Stimulated activated CD8-positive, alpha-beta memory T cell treated with anti-CD3 and anti-CD28 coated beads, Interleukin-7, amount 100 ng/mL, for 1 hour (primary cell): ENCODE measurements around the gene RNF169.
"Not testable (repeated sequence)": the region's sequence is repeated elsewhere in the genome, so short reads cannot be mapped to it uniquely, and the experiment has no call there.

ENCODE experiments used
- DNase-seq, 2 donors: peaks; one replicate each; pipeline ENCODE4 v3.0.0-alpha.2; 2020; ENCODE audit warnings: low read depth in 2 of 2

The RNF169 gene

GRCh38 chr11:74726547-74727182 lies 22.0 kb upstream of the RNF169 start:
- peak in 1 of 2 donors; percentile 17 for DNase-seq

- no peak for DNase-seq
Measured at GRCh38 chr11:74729397-74729796, 19.3 kb upstream of the RNF169 start.

DNA sequence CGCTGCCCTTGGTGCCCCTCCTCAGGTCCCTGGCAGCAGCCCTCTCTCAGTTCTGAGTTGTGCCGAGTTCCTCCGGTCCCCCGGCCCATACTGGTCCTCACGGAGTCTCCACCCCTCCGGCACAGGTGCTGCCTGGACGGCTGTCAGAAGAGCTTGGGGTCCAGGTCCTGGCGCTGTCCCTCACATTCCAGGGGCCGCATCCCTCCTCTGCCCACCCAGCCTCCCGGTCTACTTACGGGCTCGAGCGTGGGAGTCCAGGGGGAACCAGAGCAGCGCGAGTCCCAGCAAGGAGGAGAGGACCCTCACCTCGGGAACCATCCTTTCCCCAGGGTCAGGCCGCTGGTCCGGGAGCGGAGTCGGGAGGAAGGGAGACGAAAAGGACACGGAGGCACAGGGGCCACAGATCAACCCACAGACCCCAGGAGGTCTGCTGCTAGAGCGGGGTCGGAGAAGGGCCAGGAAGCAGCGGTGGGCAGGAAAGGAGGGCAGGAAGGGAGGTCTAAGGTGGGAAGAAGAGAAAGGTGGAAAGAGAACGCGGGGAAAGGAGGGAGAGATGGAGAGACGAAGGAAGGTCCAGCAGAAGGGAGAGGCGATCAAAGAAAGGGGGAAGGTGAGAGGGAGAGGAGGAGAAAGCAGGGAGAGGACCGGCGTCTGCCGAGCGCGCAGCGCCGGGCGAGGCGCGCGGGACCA lies 17.9 kb upstream of the RNF169 start:
- no peak for DNase-seq

DNA sequence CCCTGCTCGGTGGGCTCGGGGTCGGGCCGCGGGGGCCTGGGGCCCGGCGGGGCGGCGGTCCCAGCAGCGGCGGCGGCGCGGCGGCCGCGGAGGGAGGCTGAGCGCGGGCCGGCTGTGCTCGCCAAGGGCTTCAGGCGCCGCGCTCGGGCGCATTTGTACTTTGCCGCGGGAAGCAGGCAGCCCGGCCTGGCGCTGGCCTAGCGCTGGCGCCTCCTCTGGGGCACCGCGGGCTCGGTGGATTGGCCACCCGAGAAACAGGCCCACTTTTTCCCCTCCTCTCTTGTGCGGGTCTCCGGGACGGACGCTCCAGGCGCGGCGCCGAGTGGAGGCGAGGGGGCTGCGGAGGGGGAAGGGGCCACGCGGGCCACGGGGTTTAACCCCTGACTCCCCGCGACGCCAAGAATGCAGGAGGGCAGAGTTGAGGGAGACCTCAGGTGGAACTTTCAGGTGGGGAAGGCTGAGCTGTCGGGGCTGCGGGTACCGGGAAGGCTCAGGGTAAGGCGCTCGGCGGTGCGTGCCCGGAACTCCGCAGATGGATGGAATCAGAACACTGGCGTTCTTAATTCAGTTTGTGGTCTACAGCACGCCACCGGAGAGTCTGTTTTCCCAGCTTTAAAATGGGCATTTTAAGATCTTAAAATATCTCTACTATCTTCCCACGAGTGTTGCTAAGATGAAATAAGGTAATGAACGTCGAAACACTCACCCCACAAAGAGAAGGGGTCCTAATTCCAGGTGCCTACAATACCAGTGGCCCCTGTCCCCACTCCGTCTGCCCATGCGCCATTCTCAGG lies 17.2 kb upstream of the RNF169 start, which contains the start of gene CHRDL2:
CHRDL2 (minus strand) TSS at position 126 of the 794 bp plus-strand sequence. CDS start 538 bp downstream, outside the sequence.
- no peak for DNase-seq

- no peak for DNase-seq
Measured at GRCh38 chr11:74734559-74734925, 14.1 kb upstream of the RNF169 start.

DNA sequence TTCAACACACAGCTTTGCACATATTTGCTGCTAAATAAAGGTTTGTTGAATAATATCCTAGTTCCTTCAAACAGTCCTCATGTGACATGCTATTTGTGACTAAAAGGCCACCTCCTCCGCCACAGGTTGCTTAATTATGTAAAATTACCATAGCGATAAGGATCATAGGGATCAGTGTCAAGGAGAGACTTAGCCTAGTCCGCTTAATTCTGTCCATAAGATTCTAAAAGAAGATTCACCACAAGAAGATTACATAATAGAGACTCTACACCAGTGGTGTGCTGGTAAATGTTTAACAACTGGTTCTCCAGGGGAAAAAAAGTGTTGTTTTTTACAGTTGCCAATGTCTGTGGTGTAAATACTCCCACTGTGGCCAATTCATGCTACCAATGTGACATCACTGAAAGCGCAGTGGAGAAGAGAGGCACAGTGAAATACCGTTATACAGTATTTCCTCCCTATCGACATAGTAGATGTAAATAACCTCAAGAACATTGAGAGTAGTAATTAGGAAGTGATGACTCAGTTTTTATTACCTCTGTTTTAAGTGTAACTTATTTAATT lies 13.2 kb upstream of the RNF169 start:
- no peak for DNase-seq

DNA sequence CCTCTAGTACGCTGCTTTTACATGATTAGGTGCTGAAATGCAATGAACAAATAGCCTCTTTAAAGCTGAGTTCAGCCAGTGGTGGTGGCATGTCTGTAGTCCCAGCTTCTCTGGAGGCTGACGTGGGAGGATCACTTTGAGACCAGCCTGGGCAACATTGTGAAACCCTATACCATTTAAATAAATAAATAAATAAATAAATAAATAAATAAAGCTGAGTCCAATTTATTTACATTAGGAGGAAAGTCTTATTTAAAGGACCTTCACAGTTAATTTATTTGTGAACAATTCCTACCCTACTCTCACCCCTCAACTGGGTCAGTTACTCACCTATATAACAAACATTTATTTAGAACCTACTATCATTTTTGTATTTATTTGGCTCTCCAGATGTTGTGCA lies 12.6 kb upstream of the RNF169 start:
- DNase-seq: no peak

GRCh38 chr11:74739546-74740270 lies 8.9 kb upstream of the RNF169 start:
- no peak for DNase-seq

DNA sequence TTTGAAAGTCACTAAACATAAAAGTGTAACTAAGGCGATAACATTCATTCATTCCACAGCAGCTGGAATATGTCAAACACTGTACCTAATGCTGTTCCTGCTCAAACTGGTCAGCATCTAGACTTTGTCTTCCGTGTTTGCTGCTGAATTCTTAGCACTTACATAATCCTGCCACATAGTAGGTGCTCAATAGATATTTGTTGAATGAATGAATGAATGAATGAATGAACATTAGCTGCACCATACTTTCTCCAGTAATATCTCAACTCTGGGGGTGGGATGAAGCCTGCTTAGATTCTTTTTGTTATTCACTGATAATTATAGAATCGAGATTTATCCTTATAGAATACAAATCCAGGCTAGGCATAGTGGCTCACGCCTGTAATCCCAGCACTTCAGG lies 6.6 kb upstream of the RNF169 start:
- no peak for DNase-seq

- no peak for DNase-seq
Measured at GRCh38 chr11:74743640-74744039, 5.0 kb upstream of the RNF169 start.

DNA sequence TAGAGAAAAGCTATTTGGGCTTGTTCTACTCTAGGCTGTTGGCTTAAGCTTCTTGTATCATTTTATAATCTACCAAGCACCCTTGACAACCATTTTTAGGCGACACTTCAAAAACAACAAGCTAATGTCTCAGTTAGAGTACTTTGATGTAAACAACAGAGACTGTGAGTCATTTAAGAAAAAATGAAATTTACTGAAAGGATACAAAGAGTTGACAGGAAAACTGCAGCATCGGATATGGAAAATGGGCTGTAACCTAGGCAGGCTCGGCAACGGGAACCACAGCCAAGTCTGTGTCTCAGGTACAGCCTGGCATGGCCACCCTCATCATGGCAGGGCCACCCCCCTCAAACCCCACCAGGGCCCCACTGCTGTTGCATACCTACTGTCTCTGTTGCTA lies 4.4 kb upstream of the RNF169 start:
- no peak for DNase-seq

DNA sequence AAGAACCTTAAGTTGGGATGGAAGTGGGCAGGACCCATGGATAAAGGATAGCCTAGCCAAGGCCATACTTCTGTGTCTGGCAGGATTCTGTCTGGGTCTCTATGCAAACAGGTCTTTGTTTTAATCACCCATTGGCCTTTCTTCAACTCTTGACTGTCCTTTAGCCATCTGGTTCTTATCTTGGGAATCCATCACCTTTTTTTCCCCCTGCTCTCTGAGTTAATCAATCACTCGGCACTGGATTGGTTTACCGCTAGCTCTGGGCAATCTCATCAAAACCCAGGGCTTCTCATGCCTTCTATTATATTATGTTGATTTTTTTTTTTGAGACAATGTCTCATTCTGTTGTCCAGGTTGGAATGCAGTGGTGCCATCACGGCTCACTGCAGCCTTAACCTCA lies 1.8 kb upstream of the RNF169 start:
- DNase-seq: no peak

DNA sequence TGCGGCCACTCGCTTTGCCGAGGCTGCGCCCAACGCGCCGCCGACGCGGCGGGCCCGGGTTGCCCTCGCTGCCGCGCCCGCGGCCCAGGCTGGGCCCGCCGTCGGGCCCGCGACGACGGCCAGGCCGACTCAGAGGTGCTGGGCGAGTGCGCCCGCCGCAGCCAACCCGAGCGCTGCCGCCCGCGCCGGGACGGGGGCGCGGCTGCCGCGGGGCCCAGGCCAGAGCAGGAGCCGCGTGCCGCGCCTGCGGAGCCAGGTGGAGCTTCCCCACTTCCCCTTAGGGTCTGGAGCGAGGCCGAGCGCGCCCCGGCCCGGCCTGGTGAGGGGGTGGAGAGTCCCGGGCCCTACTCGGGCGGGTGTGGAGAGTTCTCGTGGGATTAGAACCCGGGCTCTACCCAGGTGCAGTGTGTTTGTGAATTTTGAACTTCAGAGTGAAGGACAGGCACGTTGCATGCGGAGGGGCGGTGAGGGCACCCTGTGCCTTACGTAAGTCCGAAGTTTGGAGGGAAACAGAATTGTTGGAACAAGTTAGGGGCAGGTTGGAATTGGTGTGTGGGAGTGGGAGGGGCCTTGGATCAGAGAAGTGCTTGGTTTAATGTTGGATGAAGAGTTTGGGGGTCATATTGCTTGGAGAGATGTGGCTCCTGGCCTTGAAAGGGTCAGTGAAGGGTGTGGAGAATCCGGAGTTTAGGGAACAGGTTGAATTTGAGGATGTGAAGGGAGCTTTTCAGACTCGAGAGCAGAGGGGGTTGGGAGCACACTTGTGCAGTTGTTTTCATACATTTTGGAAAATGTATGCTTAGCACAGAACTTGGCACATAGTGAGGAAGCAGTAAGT lies 697 bp downstream of the RNF169 start:
- peak; percentile 9 to 14 for DNase-seq

DNA sequence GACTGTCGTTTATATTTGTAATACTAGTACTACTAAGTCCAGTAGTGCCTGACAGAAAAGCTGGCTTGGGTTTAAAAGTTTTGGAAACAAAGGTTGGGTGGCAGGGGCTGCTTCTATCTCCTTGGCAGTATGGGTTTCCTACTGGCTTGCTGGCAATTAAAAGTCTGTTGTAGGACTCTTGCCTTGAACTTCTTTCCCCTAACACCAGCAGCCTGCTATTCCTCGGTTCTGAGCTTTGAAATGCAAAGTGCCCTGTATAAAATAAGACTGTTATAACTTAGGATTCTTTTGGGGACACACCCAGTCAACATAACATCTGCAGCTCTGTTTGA lies 1.3 kb downstream of the RNF169 start:
- DNase-seq: no peak

DNA sequence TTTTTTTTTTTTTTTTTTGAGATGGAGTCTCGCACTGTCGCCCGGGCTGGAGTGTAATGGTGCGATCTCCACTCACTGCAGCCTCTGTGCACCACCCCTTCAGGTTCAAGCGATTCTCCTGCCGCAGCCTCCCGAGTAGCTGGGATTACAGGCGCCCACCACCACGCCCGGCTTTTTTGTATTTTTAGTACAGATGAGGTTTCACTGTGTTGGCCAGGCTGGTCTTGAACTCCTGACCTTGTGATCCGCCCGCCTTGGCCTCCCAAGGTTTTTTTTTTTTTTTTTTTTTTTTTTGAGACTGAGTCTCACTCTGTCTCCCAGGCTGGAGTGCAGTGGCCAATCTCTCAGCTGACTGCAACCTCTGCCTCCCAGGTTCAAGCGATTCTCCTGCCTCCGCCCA lies 1.9 kb downstream of the RNF169 start:
- DNase-seq: not testable (repeated sequence)

- DNase-seq: no peak
Measured at GRCh38 chr11:74751303-74751702, 2.7 kb downstream of the RNF169 start.

GRCh38 chr11:74754507-74755252 lies 6.0 kb downstream of the RNF169 start:
- no peak for DNase-seq

GRCh38 chr11:74755395-74755995 lies 6.8 kb downstream of the RNF169 start:
- no peak for DNase-seq

DNA sequence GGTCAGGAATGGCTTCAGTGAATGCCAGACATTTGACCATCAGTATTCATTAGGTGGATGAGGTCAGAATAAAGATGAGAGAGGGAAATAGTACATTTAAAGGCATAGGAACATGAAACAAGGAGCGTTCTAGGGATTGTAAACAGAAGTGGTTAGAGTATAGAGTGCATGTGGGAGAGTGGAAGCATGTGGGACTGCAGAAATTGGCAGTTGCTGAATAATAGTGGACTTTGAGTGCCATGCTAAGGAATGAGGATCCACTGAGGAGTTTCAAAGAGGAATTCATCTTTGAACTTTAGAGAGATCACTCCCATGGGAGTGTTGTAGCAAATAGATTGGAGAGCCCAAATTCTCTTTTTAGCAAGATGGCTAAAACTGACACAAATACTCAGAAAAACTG lies 7.9 kb downstream of the RNF169 start:
- no peak for DNase-seq

DNA sequence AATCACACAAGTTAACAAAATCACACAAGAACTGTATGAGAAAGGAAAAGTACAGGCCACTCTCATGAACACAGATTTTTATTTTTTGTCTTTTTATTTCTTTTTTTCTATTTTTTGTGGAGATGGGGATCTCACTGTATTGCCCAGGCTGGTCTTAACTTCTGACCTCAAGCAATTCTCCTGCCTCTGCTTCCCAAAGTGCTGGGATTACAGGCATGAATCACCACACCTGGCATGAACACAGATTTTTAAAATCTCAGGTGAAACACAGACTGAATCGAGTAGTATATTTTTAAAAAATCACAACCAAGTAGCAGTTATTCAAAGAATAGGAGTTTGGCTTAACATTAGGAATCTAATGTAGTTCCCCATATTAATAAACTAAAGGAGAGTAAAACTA lies 18.3 kb downstream of the RNF169 start:
- DNase-seq: no peak
